NCI-H69 (cell line): ENCODE data around the gene WIF1.
A peak's percentile ranks its signal among the peaks of the same experiment; 100 is the strongest.

Source experiments
- DNase-seq: peaks from one replicate; lab custom pipeline; 2025; lab: John Stamatoyannopoulos, UW

The WIF1 gene

DNA sequence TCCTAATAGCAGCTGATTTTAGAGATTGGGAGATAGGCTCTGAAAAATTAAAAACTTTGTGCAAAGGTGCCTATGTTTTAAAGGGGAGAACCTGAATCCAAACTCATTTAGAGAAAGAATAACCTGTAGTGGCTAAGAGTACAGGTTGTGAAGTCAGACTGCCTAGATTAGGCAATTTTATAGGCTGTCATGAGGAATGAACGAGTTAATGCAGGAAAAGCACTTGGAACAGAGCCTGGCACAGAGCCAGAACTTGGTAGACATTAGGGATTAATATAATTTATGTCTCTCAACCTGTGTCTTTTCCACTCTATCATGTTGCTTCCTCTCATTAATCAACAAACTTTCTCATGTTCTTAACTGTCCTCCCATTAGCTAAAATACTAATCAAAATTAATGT, 98.1 kb downstream of the WIF1 start:
- peak; percentile 13 for DNase-seq

DNA sequence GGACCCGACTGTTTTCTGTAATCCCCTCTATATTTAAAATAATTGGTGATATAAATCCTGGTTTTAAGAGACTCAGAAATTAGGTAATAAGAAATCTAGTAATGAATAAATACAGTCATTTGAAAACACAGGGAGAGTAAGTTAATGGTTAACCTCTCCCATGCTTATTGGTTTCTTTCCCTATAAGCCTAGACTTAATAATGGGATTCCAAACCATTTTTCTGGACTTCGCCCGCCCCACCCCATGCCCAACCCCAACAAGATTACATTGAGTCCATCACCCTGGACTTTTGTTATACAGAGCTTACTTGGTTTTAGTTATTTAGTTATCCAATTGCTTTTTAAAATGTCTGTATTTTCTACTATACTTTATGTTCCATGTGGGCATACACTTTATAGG, 98.7 kb downstream of the WIF1 start:
- DNase-seq: no peak

DNA sequence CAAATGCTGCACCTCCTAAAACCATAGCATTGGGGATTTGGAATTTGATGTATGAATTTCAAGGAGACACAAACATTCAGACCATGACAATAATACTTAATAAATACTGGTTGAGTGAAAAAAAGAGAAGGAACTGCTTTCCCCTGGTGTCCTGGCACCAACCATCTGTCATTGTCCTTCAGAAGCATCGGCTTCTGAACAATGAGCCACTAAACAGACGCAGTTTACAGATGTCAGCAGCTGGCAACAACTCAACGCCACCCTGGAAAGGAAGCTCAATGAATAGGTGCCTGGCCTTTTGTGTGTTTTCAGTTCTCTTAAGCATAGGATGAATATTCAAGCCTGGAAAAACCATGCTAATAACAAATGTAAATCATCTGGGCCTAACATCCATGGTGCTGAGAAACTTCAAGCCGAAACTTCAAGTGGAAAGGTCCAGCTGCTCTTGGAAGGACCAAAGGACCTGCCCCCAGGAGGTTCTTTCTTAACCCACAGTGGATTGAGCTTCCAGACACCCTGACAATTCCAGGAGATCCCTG, 101.3 kb downstream of the WIF1 start:
- DNase-seq: no peak

DNA sequence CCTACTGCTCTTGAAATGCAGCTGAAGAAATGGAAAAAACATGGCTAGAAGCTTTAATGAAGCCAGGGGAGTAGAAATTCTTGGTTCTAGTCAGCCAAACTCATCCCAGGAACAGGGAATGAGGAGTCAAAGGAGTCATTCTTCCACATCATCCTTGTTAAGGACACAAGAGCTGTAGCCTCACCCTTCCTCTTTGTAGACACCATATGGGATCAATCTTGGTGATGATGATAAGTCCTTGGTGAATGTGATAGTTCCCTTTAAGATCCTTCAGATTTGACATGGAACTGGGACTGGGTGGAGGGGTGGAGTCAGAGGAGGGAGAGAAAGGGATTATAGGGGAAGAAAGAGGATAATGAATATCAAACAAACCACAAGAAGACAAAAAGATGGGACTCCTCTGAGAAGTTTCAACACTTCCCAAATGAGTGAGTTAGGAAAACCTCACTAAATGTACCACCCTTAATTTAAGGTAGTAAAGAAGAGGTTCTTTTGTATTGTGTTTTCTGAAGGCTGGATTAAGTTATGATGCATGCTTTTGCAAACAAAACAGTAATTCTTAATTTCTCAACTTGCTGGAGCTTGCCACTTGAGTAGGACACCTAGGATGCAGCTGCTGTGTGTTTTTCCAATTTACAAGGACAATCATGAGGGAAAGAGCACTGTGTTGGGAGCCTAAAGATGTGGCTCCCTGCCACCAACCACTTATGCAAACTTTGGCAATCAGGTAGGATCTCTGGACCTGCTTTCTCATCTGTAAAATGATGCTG, 104.0 kb downstream of the WIF1 start:
- DNase-seq: no peak

DNA sequence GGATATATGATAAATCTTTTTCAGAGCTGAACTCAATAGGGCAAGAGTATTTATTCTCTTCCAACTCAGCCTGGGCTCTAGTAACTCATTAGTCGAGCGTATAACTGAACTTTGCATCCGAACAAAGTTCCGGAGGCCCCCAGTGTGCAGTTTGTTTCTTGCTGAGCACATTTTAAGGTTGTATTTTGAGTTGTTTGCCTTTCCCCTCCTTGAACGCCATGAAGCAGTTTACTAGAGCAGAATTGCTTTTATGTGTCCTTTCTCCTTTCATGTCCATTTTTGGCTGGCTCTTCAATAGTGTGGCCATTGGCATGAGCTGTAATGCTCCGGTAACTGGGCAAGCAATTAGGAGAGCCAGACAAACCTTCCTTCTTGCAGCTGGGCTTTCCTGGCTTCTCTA, 105.3 kb downstream of the WIF1 start:
- DNase-seq: no peak

DNA sequence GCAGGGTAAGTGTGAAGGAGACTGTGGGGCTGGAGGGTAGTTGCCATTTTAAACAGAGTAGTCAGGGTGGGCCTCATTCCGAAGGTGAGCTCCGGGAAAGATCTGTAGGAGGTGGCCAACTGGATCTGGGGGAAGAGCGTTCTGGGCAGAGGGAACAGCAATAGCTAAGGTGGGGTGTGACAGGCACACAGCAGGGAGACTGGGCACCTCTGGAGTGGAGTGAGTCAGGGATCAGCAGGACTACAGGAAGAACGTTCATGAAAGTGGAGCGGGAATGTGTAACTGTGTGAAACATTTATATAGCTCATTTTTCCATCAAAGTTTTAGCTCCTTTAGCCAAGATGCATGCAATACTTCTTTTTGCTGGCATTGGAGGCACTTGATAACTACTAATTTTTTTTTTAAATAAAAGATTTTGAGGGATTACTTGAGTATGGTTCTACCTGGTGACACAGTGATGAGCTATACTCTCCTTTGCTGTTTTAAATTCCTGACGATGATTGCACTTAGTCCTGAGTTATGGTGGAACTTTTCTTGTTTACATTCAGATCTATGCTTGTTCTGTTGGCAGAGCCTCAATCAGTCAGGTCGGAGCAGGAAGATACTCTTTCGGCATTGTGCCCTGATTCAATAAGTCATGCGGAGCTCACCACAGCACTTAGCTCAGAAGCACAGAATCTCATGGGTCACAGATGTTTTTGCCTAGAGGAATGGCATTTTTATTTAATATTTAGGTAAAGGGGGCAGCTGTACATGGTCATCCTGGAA, 106.4 kb downstream of the WIF1 start:
- no peak for DNase-seq

DNA sequence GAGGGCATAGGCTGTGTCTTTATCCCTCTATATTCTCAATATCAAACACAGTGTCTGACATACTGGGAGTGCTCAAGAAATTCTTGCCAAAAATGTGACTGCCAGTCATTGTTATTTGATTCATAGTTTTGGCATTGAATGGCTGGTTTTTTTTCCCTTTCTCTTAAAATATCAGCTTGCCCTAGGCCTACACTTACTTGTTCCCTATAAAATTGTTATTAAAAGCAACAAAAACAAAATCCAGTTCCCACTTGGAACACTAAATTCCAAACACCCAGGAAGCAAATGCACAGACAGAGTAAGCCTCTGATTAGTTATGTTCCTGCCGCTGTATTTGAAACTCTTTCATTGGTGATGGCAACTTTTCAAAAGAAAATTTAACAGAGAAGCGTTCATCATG, 110.7 kb downstream of the WIF1 start:
- DNase-seq: no peak

DNA sequence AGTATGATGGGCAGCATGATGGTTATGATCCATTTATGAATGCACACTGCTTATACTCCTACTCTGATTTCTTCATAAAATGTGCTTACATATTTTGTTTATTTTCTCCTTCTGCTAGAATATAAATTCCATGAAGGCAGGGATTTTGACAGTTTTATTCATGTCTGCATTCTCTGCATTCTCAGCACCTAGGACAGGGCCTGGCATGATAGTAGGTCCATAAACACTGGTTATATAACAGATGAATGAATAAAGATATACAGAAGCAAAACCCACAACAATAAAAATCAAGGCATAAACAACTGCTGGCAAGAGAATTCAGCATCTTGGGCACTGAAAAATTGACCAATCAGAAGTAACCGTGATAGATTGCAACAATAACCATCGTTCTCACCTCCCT, 115.4 kb downstream of the WIF1 start:
- no peak for DNase-seq

DNA sequence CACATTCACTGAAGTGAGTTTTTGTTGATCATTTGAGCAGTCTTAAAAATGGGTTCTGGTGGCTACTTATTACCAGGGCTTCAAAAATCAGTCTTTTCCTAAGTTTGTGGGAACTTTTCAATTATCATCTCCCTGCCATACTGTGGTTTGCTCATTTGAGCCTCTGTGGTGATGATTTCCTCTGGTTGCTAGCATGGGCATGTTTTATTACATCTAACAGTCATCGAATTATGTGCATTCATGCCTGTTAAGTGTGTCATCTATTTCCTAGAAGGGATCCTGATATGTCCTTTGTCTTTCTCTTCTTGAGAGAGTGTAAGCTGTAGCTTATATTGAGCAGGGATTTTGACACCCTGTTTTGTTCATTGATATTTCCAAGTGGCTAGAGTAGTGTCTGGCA, 116.8 kb downstream of the WIF1 start:
- no peak for DNase-seq
